HL-60/S4 treated with phorbol 12-myristate 13-acetate at 8.2 ng/mL for 4 days and 3 days (cell line): Measurements from ENCODE around the gene KRTAP5-5.

Experiments used
- in situ Hi-C: fragments of 300-500 bp; cut with MboI; formaldehyde crosslinking; loops from 2 replicates; pipeline ENCODE4 v1.15.0; 2022; ENCODE audit warnings: low sequenced_read_pairs

Gene KRTAP5-5

GRCh38 chr11:1673446-1674172 is 44.0 kb downstream of the KRTAP5-5 start:
- in situ Hi-C loops = no loop called here

- in situ Hi-C loops = no loop called here
These were observed 44.9 kb downstream of the KRTAP5-5 start for GRCh38 chr11:1674173-1675131.

- in situ Hi-C loops = no loop called here
These were observed 46.1 kb downstream of the KRTAP5-5 start for GRCh38 chr11:1675536-1676228.

GRCh38 chr11:1676229-1676740 is 46.7 kb downstream of the KRTAP5-5 start:
- in situ Hi-C loops = no loop called here

GRCh38 chr11:1679881-1680280 is 50.3 kb downstream of the KRTAP5-5 start:
- in situ Hi-C loops = no loop called here
